Vagina (tissue), 2 donors: ENCODE data around the gene INF2.

ENCODE experiments used
- POLR2A ChIP-seq, 2 donors: fragments of 450-650 bp; IDR thresholded peaks; one replicate each; pipeline ENCODE4 v1.6.1; 2017; ENCODE audit warnings: antibody characterized with exemption in 2 of 2, mild to moderate bottlenecking in 2 of 2, moderate library complexity in 2 of 2
- POLR2AphosphoS5 ChIP-seq, 2 donors: sonication (generic); formaldehyde crosslinking; IDR thresholded peaks; one replicate each; pipeline ENCODE4 v1.9.0; 2017; ENCODE audit warnings: antibody characterized with exemption in 2 of 2, mild to moderate bottlenecking in 2 of 2, low read depth in 1 of 2; ENCODE audit not compliant: insufficient read depth in 1 of 2
- TF ChIP-seq, protein P1 (sequence below), 3 experiments: fragments of 450-650 bp in 2 of 3; fragments of 200-600 bp in 1 of 3; sonication (generic) in 1 of 3; IDR thresholded peaks; one replicate each; pipeline ENCODE4 v1.5.1; 2017 to 2019; ENCODE audit warnings: antibody characterized with exemption in 3 of 3, mild to moderate bottlenecking in 2 of 3, moderate library complexity in 2 of 3

DNA sequence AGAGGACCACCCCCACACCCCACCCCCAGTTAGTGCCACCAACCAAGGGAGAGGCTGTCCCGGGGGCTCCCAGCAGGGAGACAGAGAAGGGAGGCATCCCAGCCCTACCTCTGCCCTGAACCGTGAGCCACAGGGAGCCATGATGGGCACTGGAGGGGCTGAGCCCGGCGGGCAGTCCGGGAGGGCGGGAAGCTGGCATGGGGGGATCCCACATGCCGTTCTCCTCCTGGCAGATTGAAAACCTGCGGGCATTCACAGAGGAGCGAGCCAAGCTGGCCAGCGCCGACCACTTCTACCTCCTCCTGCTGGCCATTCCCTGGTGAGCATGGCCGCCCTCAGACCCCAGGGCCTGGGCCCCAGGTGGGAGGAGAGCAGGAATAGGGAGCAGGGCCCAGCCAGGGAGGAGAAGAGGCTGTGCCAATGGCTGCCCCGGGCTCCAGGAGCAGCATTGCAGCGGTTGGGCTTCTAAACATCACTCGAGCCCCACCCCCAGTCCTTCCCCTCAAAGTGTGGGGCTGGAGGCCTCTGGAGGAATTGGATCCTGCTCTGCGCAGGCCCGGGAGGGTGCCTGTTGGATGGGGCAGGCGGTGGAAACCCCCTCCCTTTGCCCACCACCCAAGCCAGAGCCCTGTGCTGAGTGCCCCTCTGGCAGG is 20.1 kb downstream of the INF2 start:
- no peak for TF ChIP-seq POLR2A (IDR thresholded peaks at IDR 0.05)
- TF ChIP-seq, protein P1, sequence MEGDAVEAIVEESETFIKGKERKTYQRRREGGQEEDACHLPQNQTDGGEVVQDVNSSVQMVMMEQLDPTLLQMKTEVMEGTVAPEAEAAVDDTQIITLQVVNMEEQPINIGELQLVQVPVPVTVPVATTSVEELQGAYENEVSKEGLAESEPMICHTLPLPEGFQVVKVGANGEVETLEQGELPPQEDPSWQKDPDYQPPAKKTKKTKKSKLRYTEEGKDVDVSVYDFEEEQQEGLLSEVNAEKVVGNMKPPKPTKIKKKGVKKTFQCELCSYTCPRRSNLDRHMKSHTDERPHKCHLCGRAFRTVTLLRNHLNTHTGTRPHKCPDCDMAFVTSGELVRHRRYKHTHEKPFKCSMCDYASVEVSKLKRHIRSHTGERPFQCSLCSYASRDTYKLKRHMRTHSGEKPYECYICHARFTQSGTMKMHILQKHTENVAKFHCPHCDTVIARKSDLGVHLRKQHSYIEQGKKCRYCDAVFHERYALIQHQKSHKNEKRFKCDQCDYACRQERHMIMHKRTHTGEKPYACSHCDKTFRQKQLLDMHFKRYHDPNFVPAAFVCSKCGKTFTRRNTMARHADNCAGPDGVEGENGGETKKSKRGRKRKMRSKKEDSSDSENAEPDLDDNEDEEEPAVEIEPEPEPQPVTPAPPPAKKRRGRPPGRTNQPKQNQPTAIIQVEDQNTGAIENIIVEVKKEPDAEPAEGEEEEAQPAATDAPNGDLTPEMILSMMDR (IDR thresholded peaks at IDR 0.05), result no peak
- no peak for TF ChIP-seq POLR2AphosphoS5 (IDR thresholded peaks at IDR 0.05; ENCODE audit: insufficient read depth in 1 of 2, low read depth in 1 of 2)
